K562 treated with DMSO at 1 percent for 4 hours (cell line): ENCODE results near the gene SLC2A4. TPM values are rescaled to one million over a fixed set of nuclear protein-coding genes. Genes with fewer than 3 reads are reported as not detected.

Experiments
- total RNA-seq: library from RNA; unstranded; fragments of 300-600 nt; gene quantifications from 2 replicates; pipeline ENCODE4 v1.2.3, GENCODE V29; 2022; ENCODE audit not compliant: insufficient read depth

Gene SLC2A4
- total RNA-seq, 1 experiment from 2014 or later: 0.82 TPM

Other genes with a start within 250 kb of the SLC2A4 start
- 1.3 and 3.5 TPM in 2 replicates for gene SLC16A13, start 245.7 kb upstream of the SLC2A4 start, total RNA-seq
- not detected in 2 replicates for gene SLC16A11, start 237.6 kb upstream of the SLC2A4 start, total RNA-seq
- gene CLEC10A, start 201.5 kb upstream of the SLC2A4 start, total RNA-seq: not detected in 2 replicates
- not detected in 2 replicates for gene ASGR2, start 166.9 kb upstream of the SLC2A4 start, total RNA-seq
- 0.52 TPM in 1 of 2 replicates, not detected in the other for gene ASGR1, start 102.3 kb upstream of the SLC2A4 start, total RNA-seq
- gene DLG4, start 61.9 kb upstream of the SLC2A4 start, total RNA-seq: 5.6 and 7.8 TPM in 2 replicates
- 284 and 290 TPM in 2 replicates for gene ACADVL, start 61.8 kb upstream of the SLC2A4 start, total RNA-seq
- 46.3 and 47.3 TPM in 2 replicates for gene DVL2, start 47.2 kb upstream of the SLC2A4 start, total RNA-seq
- gene PHF23, start 42.3 kb upstream of the SLC2A4 start, total RNA-seq: 11.3 and 15.0 TPM in 2 replicates
- 256 and 265 TPM in 2 replicates for gene GABARAP, start 39.3 kb upstream of the SLC2A4 start, total RNA-seq
- 77.2 and 80.6 TPM in 2 replicates for gene CTDNEP1, start 30.0 kb upstream of the SLC2A4 start, total RNA-seq
- gene ELP5, start 29.5 kb upstream of the SLC2A4 start, total RNA-seq: 46.9 and 57.4 TPM in 2 replicates
- gene CLDN7, start 19.2 kb upstream of the SLC2A4 start, total RNA-seq: 20.0 and 29.2 TPM in 2 replicates
- not detected in 2 replicates for gene YBX2, start 12.9 kb downstream of the SLC2A4 start, total RNA-seq
- gene EIF5A, start 25.9 kb downstream of the SLC2A4 start, total RNA-seq: 354 and 384 TPM in 2 replicates
- 45.5 and 46.9 TPM in 2 replicates for gene GPS2, start 33.6 kb downstream of the SLC2A4 start, total RNA-seq
- 8.2 and 13.1 TPM in 2 replicates for gene NEURL4, start 47.6 kb downstream of the SLC2A4 start, total RNA-seq
- gene ACAP1, start 54.8 kb downstream of the SLC2A4 start, total RNA-seq: 4.5 and 5.4 TPM in 2 replicates
- 3.2 and 4.3 TPM in 2 replicates for gene KCTD11, start 70.4 kb downstream of the SLC2A4 start, total RNA-seq
- not detected in 2 replicates for gene TMEM95, start 73.4 kb downstream of the SLC2A4 start, total RNA-seq
- gene TNK1, start 99.4 kb downstream of the SLC2A4 start, total RNA-seq: 7.3 and 8.2 TPM in 2 replicates
- gene PLSCR3, start 112.8 kb downstream of the SLC2A4 start, total RNA-seq: 7.7 and 10.7 TPM in 2 replicates
- gene TMEM256, start 122.4 kb downstream of the SLC2A4 start, total RNA-seq: 43.4 and 70.5 TPM in 2 replicates
- 7.1 and 11.9 TPM in 2 replicates for gene NLGN2, start 126.1 kb downstream of the SLC2A4 start, total RNA-seq
- gene SPEM1, start 138.6 kb downstream of the SLC2A4 start, total RNA-seq: not detected in 2 replicates
- gene SPEM2, start 143.9 kb downstream of the SLC2A4 start, total RNA-seq: not detected in 2 replicates
- not detected in 2 replicates for gene SPEM3, start 147.1 kb downstream of the SLC2A4 start, total RNA-seq
- 6.8 and 6.9 TPM in 2 replicates for gene TMEM102, start 153.7 kb downstream of the SLC2A4 start, total RNA-seq
- 5.7 and 9.0 TPM in 2 replicates for gene FGF11, start 157.8 kb downstream of the SLC2A4 start, total RNA-seq
- gene CHRNB1, start 163.3 kb downstream of the SLC2A4 start, total RNA-seq: 8.1 and 9.3 TPM in 2 replicates
- gene ZBTB4, start 197.9 kb downstream of the SLC2A4 start, total RNA-seq: 3.2 TPM in 2 replicates
- not detected in 2 replicates for gene SLC35G6, start 199.7 kb downstream of the SLC2A4 start, total RNA-seq
- 59.8 and 69.8 TPM in 2 replicates for gene POLR2A, start 202.6 kb downstream of the SLC2A4 start, total RNA-seq